ENCODE data around the gene YWHAQ. TPM values are rescaled to one million over a fixed set of nuclear protein-coding genes. Genes with fewer than 3 reads are reported as not detected.

The YWHAQ gene
- total and polyA plus RNA-seq, 9 of the 15 experiments (the other 6 are each of a cell fraction or from before 2014, with no cell fraction given): 63.1 to 359 (median 203) TPM

GRCh38 chr2:9555297-9556120 lies 75.3 kb downstream of the YWHAQ start, which contains the start of gene ADAM17 (continued):
- 0 out of 2 replicates have a peak, but pooled peaks have one; percentile 44 for TF ChIP-seq ATF6 (CRISPR knock-in tag; IDR thresholded peaks at IDR 0.05)
- TF ChIP-seq CBX1 (IDR thresholded peaks at IDR 0.05; ENCODE audit: low read depth): peak; percentile 84; the same call in 1 of the 2 replicates
- no peak for TF ChIP-seq SNRNP70 (optimal IDR thresholded peaks at IDR 0.05; ENCODE audit: low read depth, low read length)
- TF ChIP-seq ZBTB43 (CRISPR knock-in tag; IDR thresholded peaks at IDR 0.05): 0 out of 2 replicates have a peak, but pooled peaks have one; percentile 61
- TF ChIP-seq TBP (optimal IDR thresholded peaks at IDR 0.05; ENCODE audit: low read depth, low read length): peak; percentile 74
- TF ChIP-seq NR3C1 (CRISPR knock-in tag; IDR thresholded peaks at IDR 0.05): peak; percentile 46; the same call in 1 of the 2 replicates
- peak; percentile 95 for TF ChIP-seq SAP30 (IDR thresholded peaks at IDR 0.05; ENCODE audit: borderline replicate concordance, insufficient read depth, low read depth, low read length, poor library complexity, severe bottlenecking)
- peak; percentile 8 for TF ChIP-seq ARID1B (IDR thresholded peaks at IDR 0.05)
- peak; percentile 48; the same call in 1 of the 2 replicates for TF ChIP-seq NCOA6 (IDR thresholded peaks at IDR 0.05)
- TF ChIP-seq WHSC1 (IDR thresholded peaks at IDR 0.05; ENCODE audit: low read length): no peak
- TF ChIP-seq MYBL2 (IDR thresholded peaks at IDR 0.05; ENCODE audit: low read depth): no peak
- no peak for TF ChIP-seq MYBL2 (CRISPR knock-in tag; IDR thresholded peaks at IDR 0.05; ENCODE audit: borderline replicate concordance)
- 0 out of 2 replicates have a peak, but pooled peaks have one; percentile 34 for TF ChIP-seq ZBTB17 (CRISPR knock-in tag; IDR thresholded peaks at IDR 0.05)
- peak; percentile 94 for TF ChIP-seq GMEB1 (CRISPR knock-in tag; IDR thresholded peaks at IDR 0.05)
- 0 out of 2 replicates have a peak, but pooled peaks have one; percentile 18 for TF ChIP-seq THAP12 (CRISPR knock-in tag; IDR thresholded peaks at IDR 0.05)
- TF ChIP-seq TEAD4 (IDR thresholded peaks at IDR 0.05; ENCODE audit: low read length): 0 out of 2 replicates have a peak, but pooled peaks have one; percentile 41
- TF ChIP-seq TEAD4 (CRISPR knock-in tag; IDR thresholded peaks at IDR 0.05; ENCODE audit: borderline replicate concordance): no peak
- peak; percentile 96 for TF ChIP-seq L3MBTL2 (IDR thresholded peaks at IDR 0.05)
- TF ChIP-seq LARP7 (IDR thresholded peaks at IDR 0.05): peak; percentile 46; the same call in 1 of the 2 replicates

All from K562 (cell line).